ENCODE measurements around the gene SPG21. TPM values are rescaled to one million over a fixed set of nuclear protein-coding genes. Genes with fewer than 3 reads are reported as not detected.

The SPG21 gene
- polyA plus RNA-seq, 1 donor (not counting 4 experiments of a cell fraction or from before 2014, with no cell fraction given): 62.9 TPM

DNA sequence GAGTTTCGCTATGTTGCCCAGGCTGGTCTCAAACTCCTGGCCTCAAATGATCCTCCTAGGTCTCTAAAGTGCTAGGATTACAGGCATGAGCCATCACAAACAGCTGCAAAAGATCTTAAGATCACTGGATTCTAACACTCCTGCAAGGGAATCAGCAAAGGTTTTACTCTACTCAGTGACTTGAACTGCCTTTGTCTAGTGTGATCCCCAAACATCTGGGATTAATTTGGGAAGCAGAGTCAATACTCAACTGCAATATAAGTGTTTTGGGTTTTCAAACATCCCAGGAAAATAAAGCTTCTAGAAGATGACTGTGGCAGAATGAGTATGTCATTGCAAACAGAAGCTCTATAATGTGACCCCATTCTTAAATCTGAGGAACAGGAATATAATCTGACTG, 7.2 kb downstream of the SPG21 start:
- H3K79me2 ChIP-seq (ENCODE audit: control insufficient read depth, insufficient read depth, low read length): peaks cover 13% of the 10 kb centered on the region
- dilution Hi-C loops (cut with MboI; ENCODE audit: extremely low pct_ligation_motif_present, low sequenced_read_pairs): no loop called here
- H2AFZ ChIP-seq (ENCODE audit: control insufficient read depth, low read length): no peak overlapping the region
- TF ChIP-seq, protein P1, sequence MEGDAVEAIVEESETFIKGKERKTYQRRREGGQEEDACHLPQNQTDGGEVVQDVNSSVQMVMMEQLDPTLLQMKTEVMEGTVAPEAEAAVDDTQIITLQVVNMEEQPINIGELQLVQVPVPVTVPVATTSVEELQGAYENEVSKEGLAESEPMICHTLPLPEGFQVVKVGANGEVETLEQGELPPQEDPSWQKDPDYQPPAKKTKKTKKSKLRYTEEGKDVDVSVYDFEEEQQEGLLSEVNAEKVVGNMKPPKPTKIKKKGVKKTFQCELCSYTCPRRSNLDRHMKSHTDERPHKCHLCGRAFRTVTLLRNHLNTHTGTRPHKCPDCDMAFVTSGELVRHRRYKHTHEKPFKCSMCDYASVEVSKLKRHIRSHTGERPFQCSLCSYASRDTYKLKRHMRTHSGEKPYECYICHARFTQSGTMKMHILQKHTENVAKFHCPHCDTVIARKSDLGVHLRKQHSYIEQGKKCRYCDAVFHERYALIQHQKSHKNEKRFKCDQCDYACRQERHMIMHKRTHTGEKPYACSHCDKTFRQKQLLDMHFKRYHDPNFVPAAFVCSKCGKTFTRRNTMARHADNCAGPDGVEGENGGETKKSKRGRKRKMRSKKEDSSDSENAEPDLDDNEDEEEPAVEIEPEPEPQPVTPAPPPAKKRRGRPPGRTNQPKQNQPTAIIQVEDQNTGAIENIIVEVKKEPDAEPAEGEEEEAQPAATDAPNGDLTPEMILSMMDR (optimal IDR thresholded peaks at IDR 0.05 in 1 of 3, IDR thresholded peaks at IDR 0.05 in 1 of 3, conservative IDR thresholded peaks at IDR 0.05 in 1 of 3; ENCODE audit: extremely low read depth in 1 of 3, insufficient read depth in 2 of 3, low read length in 3 of 3): no peak
- no peak for TF ChIP-seq EZH2 (IDR thresholded peaks at IDR 0.05; ENCODE audit: low read length)
- H3K9ac ChIP-seq (ENCODE audit: control insufficient read depth, extremely low read depth, insufficient read depth, low read length): no peak overlapping the region
- no peaks in the 10 kb centered on the region for H3K9me1 ChIP-seq (ENCODE audit: control insufficient read depth, extremely low read depth, insufficient read depth, low read length)
- no peak overlapping the region for H3K4me2 ChIP-seq (ENCODE audit: control insufficient read depth, extremely low read depth, insufficient read depth, low read depth, low read length)
- H4K20me1 ChIP-seq (ENCODE audit: control insufficient read depth, extremely low read depth, insufficient read depth, low read length): no peaks in the 10 kb centered on the region
- peaks cover 9% of the 10 kb centered on the region for H3K4me1 ChIP-seq (ENCODE audit: control insufficient read depth, extremely low read depth, insufficient read depth, low read length)
- H3K9me3 ChIP-seq (ENCODE audit: control insufficient read depth, low read depth, low read length): no peaks in the 10 kb centered on the region
- no peak overlapping the region for H3K4me3 ChIP-seq (ENCODE audit: control insufficient read depth in 2 of 3, extremely low read depth in 1 of 3, insufficient read depth in 2 of 3, low read depth in 1 of 3, low read length in 3 of 3)
- FAIRE-seq (no peak), DNase-seq (ENCODE audit: low read depth, low spot score) (no peak)
- no peaks in the 10 kb centered on the region for H3K27me3 ChIP-seq (ENCODE audit: control insufficient read depth, extremely low read depth, insufficient read depth, low read length)
- peaks cover 3 to 8% of the 10 kb centered on the region in 2 experiments for H3K36me3 ChIP-seq (ENCODE audit: control insufficient read depth in 2 of 2, extremely low read depth in 1 of 2, insufficient read depth in 2 of 2, low read length in 2 of 2)
- H3K27ac ChIP-seq (ENCODE audit: control insufficient read depth, insufficient read depth, low read length): no peak overlapping the region

DNA sequence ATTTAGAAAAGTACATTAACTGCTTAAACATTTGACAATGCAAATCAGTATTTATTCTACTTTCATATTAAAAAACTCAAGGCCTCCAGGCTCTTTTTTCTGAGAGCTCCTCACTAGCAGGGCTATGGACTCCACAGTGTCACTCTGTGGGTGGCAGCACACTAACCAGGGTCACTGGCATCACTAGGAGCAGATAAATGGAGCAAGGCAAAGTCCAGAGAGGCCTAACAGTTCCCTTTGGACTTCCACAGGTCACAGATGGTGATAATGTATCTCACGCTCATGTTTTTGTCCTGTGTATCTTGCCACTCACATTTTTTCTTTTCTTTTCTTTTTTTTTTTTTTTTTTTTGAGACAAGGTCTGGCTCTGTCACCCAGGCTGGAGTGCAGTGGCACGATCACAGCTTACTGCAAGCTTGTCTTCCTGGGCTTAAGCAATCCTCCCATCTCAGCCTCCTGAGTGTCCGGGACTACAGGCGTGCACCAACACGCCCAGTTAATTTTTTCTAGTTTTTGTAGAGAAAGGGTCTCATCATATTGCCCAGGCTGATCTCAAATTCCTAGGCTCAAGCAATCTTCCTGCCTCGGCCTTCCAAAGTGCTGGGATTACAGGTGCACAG, 7.8 kb downstream of the SPG21 start:
- dilution Hi-C loops (cut with MboI; ENCODE audit: extremely low pct_ligation_motif_present, low sequenced_read_pairs): no loop called here
- H3K36me3 ChIP-seq (ENCODE audit: control insufficient read depth in 2 of 2, extremely low read depth in 1 of 2, insufficient read depth in 2 of 2, low read length in 2 of 2): peaks cover 3 to 10% of the 10 kb centered on the region in 2 experiments
- TF ChIP-seq, protein P1 (optimal IDR thresholded peaks at IDR 0.05 in 1 of 3, IDR thresholded peaks at IDR 0.05 in 1 of 3, conservative IDR thresholded peaks at IDR 0.05 in 1 of 3; ENCODE audit: extremely low read depth in 1 of 3, insufficient read depth in 2 of 3, low read length in 3 of 3): no peak
- TF ChIP-seq EZH2 (IDR thresholded peaks at IDR 0.05; ENCODE audit: low read length): no peak
- no peaks in the 10 kb centered on the region for H3K9me3 ChIP-seq (ENCODE audit: control insufficient read depth, low read depth, low read length)
- H3K27ac ChIP-seq (ENCODE audit: control insufficient read depth, insufficient read depth, low read length): no peak overlapping the region
- H3K4me3 ChIP-seq (ENCODE audit: control insufficient read depth in 2 of 3, extremely low read depth in 1 of 3, insufficient read depth in 2 of 3, low read depth in 1 of 3, low read length in 3 of 3): no peak overlapping the region
- peaks cover 4% of the 10 kb centered on the region for H3K4me1 ChIP-seq (ENCODE audit: control insufficient read depth, extremely low read depth, insufficient read depth, low read length)
- H3K27me3 ChIP-seq (ENCODE audit: control insufficient read depth, extremely low read depth, insufficient read depth, low read length): no peaks in the 10 kb centered on the region
- no peak for FAIRE-seq
- no peaks in the 10 kb centered on the region for H3K9me1 ChIP-seq (ENCODE audit: control insufficient read depth, extremely low read depth, insufficient read depth, low read length)
- H3K4me2 ChIP-seq (ENCODE audit: control insufficient read depth, extremely low read depth, insufficient read depth, low read depth, low read length): no peak overlapping the region
- H3K9ac ChIP-seq (ENCODE audit: control insufficient read depth, extremely low read depth, insufficient read depth, low read length): no peak overlapping the region
- DNase-seq (ENCODE audit: low read depth, low spot score): no peak
- peaks cover 8% of the 10 kb centered on the region for H3K79me2 ChIP-seq (ENCODE audit: control insufficient read depth, insufficient read depth, low read length)
- no peak overlapping the region for H2AFZ ChIP-seq (ENCODE audit: control insufficient read depth, low read length)
- H4K20me1 ChIP-seq (ENCODE audit: control insufficient read depth, extremely low read depth, insufficient read depth, low read length): no peaks in the 10 kb centered on the region
